ENCODE data around the gene CCL11.
A peak's percentile ranks its signal among the peaks of the same experiment; 100 is the strongest.

CCL11 gene

DNA sequence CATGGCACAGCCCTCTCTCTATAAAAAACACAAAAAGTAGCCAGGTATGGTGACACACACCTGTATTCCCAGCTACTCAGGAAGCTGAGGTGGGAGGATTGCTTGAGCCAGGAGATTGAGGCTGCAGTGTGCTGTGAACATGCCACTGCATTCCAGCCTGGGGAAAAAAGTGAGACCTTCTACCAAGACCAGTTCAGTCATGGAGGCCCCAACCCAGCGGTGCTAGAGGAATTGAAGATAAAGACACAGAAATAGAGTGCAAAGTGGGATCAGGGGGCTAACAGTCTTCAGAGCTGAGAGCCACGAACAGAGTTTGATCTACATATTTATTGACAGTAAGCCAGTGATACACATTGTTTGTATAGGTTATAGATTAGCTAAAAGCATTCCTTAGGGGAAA, 18.1 kb downstream of the CCL11 start:
- Histone ChIP-seq H3K4ac (ENCODE audit: low read depth, low read length) (no peak overlapping the region), H3K79me2 (ENCODE audit: control insufficient read depth, insufficient read depth, low read length) (no peaks in the 10 kb centered on the region), H3K4me1 (ENCODE audit: control insufficient read depth, low read depth, low read length) (peaks cover under 1% of the 10 kb centered on the region), H2BK5ac (ENCODE audit: low read length) (no peak overlapping the region), H4K5ac (ENCODE audit: low read length) (no peak overlapping the region), H3K18ac (ENCODE audit: low read length) (no peak overlapping the region), H4K8ac (ENCODE audit: low read depth, low read length) (no peak overlapping the region), H3K23ac (ENCODE audit: low read length) (no peak overlapping the region), H2BK15ac (replicated peaks; ENCODE audit: low read depth) (no peak overlapping the region), H2AK5ac (ENCODE audit: low read length) (no peak overlapping the region), H3K4me3 (ENCODE audit: low read length) (no peak overlapping the region), H3K79me1 (ENCODE audit: low read length) (no peaks in the 10 kb centered on the region), H3K56ac (ENCODE audit: low read length) (no peak overlapping the region), H3K36me3 (ENCODE audit: control insufficient read depth, insufficient read depth, low read length) (no peaks in the 10 kb centered on the region), H3K27ac (ENCODE audit: low read depth, low read length) (no peak overlapping the region), H2BK120ac (ENCODE audit: low read depth, low read length) (no peak overlapping the region), H3K9ac (ENCODE audit: low read length) (no peak overlapping the region), H3K27me3 (ENCODE audit: insufficient read depth, low read length, poor library complexity) (no peaks in the 10 kb centered on the region), H3K4me2 (ENCODE audit: low read length) (no peak overlapping the region)
- WGBS (ENCODE audit: extremely low coverage, insufficient coverage, low lambda C conversion rate), result no CpG with 5 or more reads among the region's 2 CpGs
- no peak for DNase-seq

DNA sequence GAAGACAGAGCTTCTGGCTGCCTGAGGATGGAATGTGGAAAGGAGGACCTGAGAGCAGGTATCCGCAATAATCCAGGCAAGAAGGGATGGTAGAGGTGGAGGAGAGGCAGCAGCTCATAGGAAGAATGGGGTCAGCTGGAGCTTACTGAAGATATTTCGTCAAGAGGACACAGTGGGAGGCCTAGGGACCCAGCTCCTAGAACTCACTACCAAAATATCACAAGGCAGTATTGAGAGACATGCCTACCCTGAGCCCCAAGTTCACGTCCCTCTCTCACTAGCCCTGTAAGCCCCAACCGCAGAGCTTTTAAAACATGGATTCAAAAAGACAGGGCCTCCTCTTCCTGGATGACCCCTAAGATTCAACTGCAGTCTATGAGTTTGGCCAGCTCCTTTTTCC, 19.5 kb downstream of the CCL11 start:
- Histone ChIP-seq H3K79me2 (ENCODE audit: control insufficient read depth, insufficient read depth, low read length) (no peaks in the 10 kb centered on the region), H3K79me1 (ENCODE audit: low read length) (no peaks in the 10 kb centered on the region), H3K23ac (ENCODE audit: low read length) (no peak overlapping the region), H2BK15ac (replicated peaks; ENCODE audit: low read depth) (no peak overlapping the region), H2BK120ac (ENCODE audit: low read depth, low read length) (no peak overlapping the region), H3K4me3 (ENCODE audit: low read length) (no peak overlapping the region), H3K9ac (ENCODE audit: low read length) (no peak overlapping the region), H3K27me3 (ENCODE audit: insufficient read depth, low read length, poor library complexity) (no peaks in the 10 kb centered on the region), H4K8ac (ENCODE audit: low read depth, low read length) (no peak overlapping the region), H2BK5ac (ENCODE audit: low read length) (no peak overlapping the region), H3K27ac (ENCODE audit: low read depth, low read length) (no peak overlapping the region), H4K5ac (ENCODE audit: low read length) (no peak overlapping the region), H3K36me3 (ENCODE audit: control insufficient read depth, insufficient read depth, low read length) (no peaks in the 10 kb centered on the region), H3K4me1 (ENCODE audit: control insufficient read depth, low read depth, low read length) (no peaks in the 10 kb centered on the region), H3K4ac (ENCODE audit: low read depth, low read length) (no peak overlapping the region), H2AK5ac (ENCODE audit: low read length) (peak overlapping the region; percentile 84), H3K56ac (ENCODE audit: low read length) (no peak overlapping the region), H3K4me2 (ENCODE audit: low read length) (no peak overlapping the region), H3K18ac (ENCODE audit: low read length) (no peak overlapping the region)
- no CpG with 5 or more reads among the region's 4 CpGs for WGBS (ENCODE audit: extremely low coverage, insufficient coverage, low lambda C conversion rate)
- no peak for DNase-seq

DNA sequence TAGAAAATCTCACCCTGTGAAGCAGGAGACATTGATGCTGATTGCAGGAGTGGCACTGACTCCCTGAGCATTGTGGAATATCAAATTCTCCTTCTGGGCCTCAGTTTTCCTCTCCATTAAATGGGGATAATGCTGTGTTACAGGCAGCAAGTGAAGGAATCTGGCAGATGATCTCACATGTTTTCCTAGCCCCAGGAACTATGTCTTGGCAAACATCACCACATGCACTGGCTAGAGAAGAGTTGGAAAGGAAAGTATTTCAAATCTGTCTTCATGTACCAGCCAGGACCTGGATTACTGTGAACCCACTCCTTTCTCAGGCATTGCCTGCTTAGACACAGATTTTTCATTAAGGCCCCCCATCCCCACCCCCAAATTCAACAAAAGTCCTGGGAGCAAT, 20.1 kb downstream of the CCL11 start:
- Histone ChIP-seq H3K27me3 (ENCODE audit: insufficient read depth, low read length, poor library complexity) (no peaks in the 10 kb centered on the region), H3K36me3 (ENCODE audit: control insufficient read depth, insufficient read depth, low read length) (no peaks in the 10 kb centered on the region), H3K4ac (ENCODE audit: low read depth, low read length) (no peak overlapping the region), H3K4me2 (ENCODE audit: low read length) (no peak overlapping the region), H2AK5ac (ENCODE audit: low read length) (no peak overlapping the region), H3K79me2 (ENCODE audit: control insufficient read depth, insufficient read depth, low read length) (no peaks in the 10 kb centered on the region), H3K79me1 (ENCODE audit: low read length) (no peaks in the 10 kb centered on the region), H3K56ac (ENCODE audit: low read length) (no peak overlapping the region), H3K27ac (ENCODE audit: low read depth, low read length) (no peak overlapping the region), H3K9ac (ENCODE audit: low read length) (no peak overlapping the region), H4K8ac (ENCODE audit: low read depth, low read length) (no peak overlapping the region), H3K4me3 (ENCODE audit: low read length) (no peak overlapping the region), H3K4me1 (ENCODE audit: control insufficient read depth, low read depth, low read length) (no peaks in the 10 kb centered on the region), H3K18ac (ENCODE audit: low read length) (no peak overlapping the region), H2BK15ac (replicated peaks; ENCODE audit: low read depth) (no peak overlapping the region), H2BK120ac (ENCODE audit: low read depth, low read length) (no peak overlapping the region), H3K23ac (ENCODE audit: low read length) (no peak overlapping the region), H4K5ac (ENCODE audit: low read length) (no peak overlapping the region), H2BK5ac (ENCODE audit: low read length) (peak overlapping the region; percentile 49)
- DNase-seq, result no peak

DNA sequence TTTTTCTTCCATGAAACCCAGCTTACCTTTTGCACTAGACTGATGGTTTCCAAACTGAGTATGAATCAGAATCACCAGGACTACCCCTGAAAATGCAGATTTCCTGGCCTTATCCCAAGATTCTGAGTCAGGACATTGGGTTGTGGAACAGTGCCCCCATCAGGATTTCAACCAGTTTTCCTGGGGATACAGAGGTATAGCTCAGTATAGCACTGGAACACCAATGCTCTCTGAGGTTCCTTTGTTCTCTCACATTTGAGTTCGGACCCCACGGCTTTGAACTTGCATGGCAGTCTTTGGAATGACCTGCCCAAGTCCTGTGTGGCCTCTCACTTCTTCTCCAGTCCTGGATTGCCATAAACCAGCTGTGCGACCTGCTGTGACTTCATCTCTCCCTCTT, 20.9 kb downstream of the CCL11 start:
- WGBS (ENCODE audit: extremely low coverage, insufficient coverage, low lambda C conversion rate), result no CpG with 5 or more reads among the region's 3 CpGs
- Histone ChIP-seq H2BK120ac (ENCODE audit: low read depth, low read length) (peak overlapping the region; percentile 37), H3K27ac (ENCODE audit: low read depth, low read length) (no peak overlapping the region), H3K4me1 (ENCODE audit: control insufficient read depth, low read depth, low read length) (no peaks in the 10 kb centered on the region), H3K27me3 (ENCODE audit: insufficient read depth, low read length, poor library complexity) (no peaks in the 10 kb centered on the region), H3K56ac (ENCODE audit: low read length) (peak overlapping the region; percentile 68), H3K79me1 (ENCODE audit: low read length) (no peaks in the 10 kb centered on the region), H4K5ac (ENCODE audit: low read length) (no peak overlapping the region), H4K8ac (ENCODE audit: low read depth, low read length) (no peak overlapping the region), H2AK5ac (ENCODE audit: low read length) (no peak overlapping the region), H2BK15ac (replicated peaks; ENCODE audit: low read depth) (no peak overlapping the region), H3K4me2 (ENCODE audit: low read length) (no peak overlapping the region), H3K4me3 (ENCODE audit: low read length) (no peak overlapping the region), H3K79me2 (ENCODE audit: control insufficient read depth, insufficient read depth, low read length) (no peaks in the 10 kb centered on the region), H3K9ac (ENCODE audit: low read length) (peak overlapping the region; percentile 14), H3K18ac (ENCODE audit: low read length) (no peak overlapping the region), H3K4ac (ENCODE audit: low read depth, low read length) (no peak overlapping the region), H2BK5ac (ENCODE audit: low read length) (peak overlapping the region; percentile 53), H3K23ac (ENCODE audit: low read length) (no peak overlapping the region), H3K36me3 (ENCODE audit: control insufficient read depth, insufficient read depth, low read length) (no peaks in the 10 kb centered on the region)
- DNase-seq, result peak; percentile 74

DNA sequence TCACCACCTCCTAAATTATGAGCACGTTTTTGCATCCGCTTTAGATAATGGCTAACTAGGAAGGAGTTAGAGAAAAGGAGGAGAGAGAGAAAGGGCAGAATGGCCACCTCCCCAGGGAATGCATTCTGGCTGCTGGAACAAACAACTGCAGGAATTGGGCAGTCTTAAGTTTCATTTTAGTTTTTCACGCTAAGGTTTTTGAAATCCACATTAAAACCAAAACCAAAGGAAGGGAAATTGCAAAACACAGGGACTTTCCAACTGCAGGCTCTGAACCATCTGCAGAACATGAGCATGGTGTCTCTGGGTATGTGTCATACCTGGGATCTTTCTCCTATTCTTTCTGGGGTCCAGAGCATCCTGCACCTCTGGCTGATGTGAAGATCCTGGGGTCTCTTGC, 21.6 kb downstream of the CCL11 start:
- Histone ChIP-seq H3K4me1 (ENCODE audit: control insufficient read depth, low read depth, low read length) (no peaks in the 10 kb centered on the region), H3K27me3 (ENCODE audit: insufficient read depth, low read length, poor library complexity) (no peaks in the 10 kb centered on the region), H2BK5ac (ENCODE audit: low read length) (no peak overlapping the region), H2BK15ac (replicated peaks; ENCODE audit: low read depth) (no peak overlapping the region), H3K4me2 (ENCODE audit: low read length) (no peak overlapping the region), H3K4me3 (ENCODE audit: low read length) (no peak overlapping the region), H3K36me3 (ENCODE audit: control insufficient read depth, insufficient read depth, low read length) (no peaks in the 10 kb centered on the region), H2BK120ac (ENCODE audit: low read depth, low read length) (no peak overlapping the region), H3K9ac (ENCODE audit: low read length) (no peak overlapping the region), H3K23ac (ENCODE audit: low read length) (no peak overlapping the region), H3K27ac (ENCODE audit: low read depth, low read length) (no peak overlapping the region), H3K56ac (ENCODE audit: low read length) (no peak overlapping the region), H3K4ac (ENCODE audit: low read depth, low read length) (no peak overlapping the region), H2AK5ac (ENCODE audit: low read length) (no peak overlapping the region), H3K18ac (ENCODE audit: low read length) (no peak overlapping the region), H3K79me1 (ENCODE audit: low read length) (no peaks in the 10 kb centered on the region), H4K8ac (ENCODE audit: low read depth, low read length) (no peak overlapping the region), H3K79me2 (ENCODE audit: control insufficient read depth, insufficient read depth, low read length) (no peaks in the 10 kb centered on the region), H4K5ac (ENCODE audit: low read length) (no peak overlapping the region)
- no peak for DNase-seq
- no CpG with 5 or more reads among the region's 3 CpGs for WGBS (ENCODE audit: extremely low coverage, insufficient coverage, low lambda C conversion rate)

DNA sequence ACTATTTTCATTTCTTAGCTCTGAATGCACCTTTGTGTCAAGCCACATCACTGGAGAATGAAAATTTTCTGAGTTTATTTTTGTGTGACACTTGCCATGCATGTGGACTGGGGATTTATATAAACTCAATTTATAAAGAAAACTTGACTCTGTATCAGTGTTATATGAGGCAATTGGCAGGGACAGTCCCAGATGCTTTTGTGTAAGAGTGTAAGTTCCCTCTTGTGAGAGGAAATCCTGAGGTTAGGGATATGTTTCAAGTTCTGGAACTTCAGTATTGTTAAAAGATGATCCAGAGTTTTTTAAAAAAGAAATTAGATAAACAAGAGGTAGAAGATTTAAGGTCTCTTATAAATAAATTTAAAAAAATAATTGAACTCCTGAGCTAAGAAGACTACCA, 22.8 kb downstream of the CCL11 start:
- no peak overlapping the region for H3K23ac ChIP-seq (ENCODE audit: low read length)
- H4K8ac ChIP-seq (ENCODE audit: low read depth, low read length), result no peak overlapping the region
- H3K79me1 ChIP-seq (ENCODE audit: low read length), result no peaks in the 10 kb centered on the region
- H3K27ac ChIP-seq (ENCODE audit: low read depth, low read length), result no peak overlapping the region
- H2BK15ac ChIP-seq (replicated peaks; ENCODE audit: low read depth), result no peak overlapping the region
- H3K27me3 ChIP-seq (ENCODE audit: insufficient read depth, low read length, poor library complexity), result no peaks in the 10 kb centered on the region
- no peak overlapping the region for H3K4ac ChIP-seq (ENCODE audit: low read depth, low read length)
- no peak for DNase-seq
- no peaks in the 10 kb centered on the region for H3K79me2 ChIP-seq (ENCODE audit: control insufficient read depth, insufficient read depth, low read length)
- H2BK120ac ChIP-seq (ENCODE audit: low read depth, low read length), result no peak overlapping the region
- no peaks in the 10 kb centered on the region for H3K4me1 ChIP-seq (ENCODE audit: control insufficient read depth, low read depth, low read length)
- H3K36me3 ChIP-seq (ENCODE audit: control insufficient read depth, insufficient read depth, low read length), result no peaks in the 10 kb centered on the region
- no peak overlapping the region for H3K4me2 ChIP-seq (ENCODE audit: low read length)
- H4K5ac ChIP-seq (ENCODE audit: low read length), result no peak overlapping the region
- H2AK5ac ChIP-seq (ENCODE audit: low read length), result no peak overlapping the region
- no peak overlapping the region for H3K18ac ChIP-seq (ENCODE audit: low read length)
- H3K56ac ChIP-seq (ENCODE audit: low read length), result no peak overlapping the region
- H2BK5ac ChIP-seq (ENCODE audit: low read length), result no peak overlapping the region
- H3K4me3 ChIP-seq (ENCODE audit: low read length), result no peak overlapping the region
- H3K9ac ChIP-seq (ENCODE audit: low read length), result no peak overlapping the region
